HG02981 (cell line): ENCODE measurements around the gene AGAP1.

Experiments used
- ATAC-seq: cut with Tn5 transposase; IDR thresholded peaks from one replicate; pipeline ENCODE4 v1.9.1; 2021; ENCODE audit warnings: mild to moderate bottlenecking, moderate library complexity; ENCODE audit not compliant: unreplicated experiment

Gene AGAP1

GRCh38 chr2:235486729-235487128 lies 7.1 kb upstream of the AGAP1 start:
- ATAC-seq: no peak

GRCh38 chr2:235489897-235490296 lies 3.9 kb upstream of the AGAP1 start:
- ATAC-seq: no peak

GRCh38 chr2:235492850-235493344 lies 946 bp upstream of the AGAP1 start:
- no peak for ATAC-seq

GRCh38 chr2:235493402-235493774 lies 455 bp upstream of the AGAP1 start:
- ATAC-seq: no peak

- no peak for ATAC-seq
Measured at GRCh38 chr2:235494716-235495372, 1.0 kb downstream of the AGAP1 start.

- no peak for ATAC-seq
Measured at GRCh38 chr2:235495373-235496238, 1.8 kb downstream of the AGAP1 start.

GRCh38 chr2:235496239-235496621 lies 2.4 kb downstream of the AGAP1 start:
- ATAC-seq: no peak

- no peak for ATAC-seq
Measured at GRCh38 chr2:235497096-235497495, 3.3 kb downstream of the AGAP1 start.

- ATAC-seq: no peak
Measured at GRCh38 chr2:235498541-235498940, 4.7 kb downstream of the AGAP1 start.

GRCh38 chr2:235498946-235499812 lies 5.3 kb downstream of the AGAP1 start:
- no peak for ATAC-seq

GRCh38 chr2:235500110-235500760 lies 6.4 kb downstream of the AGAP1 start:
- no peak for ATAC-seq

- ATAC-seq: no peak
Measured at GRCh38 chr2:235500761-235501672, 7.2 kb downstream of the AGAP1 start.

GRCh38 chr2:235501673-235502031 lies 7.8 kb downstream of the AGAP1 start:
- ATAC-seq: no peak

- ATAC-seq: no peak
Measured at GRCh38 chr2:235502336-235502735, 8.5 kb downstream of the AGAP1 start.

GRCh38 chr2:235504441-235505180 lies 10.8 kb downstream of the AGAP1 start:
- ATAC-seq: no peak

GRCh38 chr2:235505181-235505741 lies 11.4 kb downstream of the AGAP1 start:
- no peak for ATAC-seq

- no peak for ATAC-seq
Measured at GRCh38 chr2:235506291-235506996, 12.6 kb downstream of the AGAP1 start.

GRCh38 chr2:235506997-235507615 lies 13.3 kb downstream of the AGAP1 start:
- ATAC-seq: no peak
